DND-41 (cell line): ENCODE data around the gene SPAM1.

ENCODE experiments used
- EZH2 ChIP-seq: IDR thresholded peaks from 3 replicates; pipeline ENCODE4 v1.6.1; 2012; ENCODE audit warnings: borderline replicate concordance, low read depth, mild to moderate bottlenecking, moderate library complexity, low read length, inconsistent platforms; ENCODE audit not compliant: severe bottlenecking
- TF ChIP-seq, protein P1 (sequence below): IDR thresholded peaks from 2 replicates; pipeline ENCODE4 v1.5.1; 2012; ENCODE audit warnings: borderline replicate concordance, low read length, moderate library complexity, mild to moderate bottlenecking; ENCODE audit not compliant: poor library complexity, severe bottlenecking; ENCODE audit errors: extremely low read depth

DNA sequence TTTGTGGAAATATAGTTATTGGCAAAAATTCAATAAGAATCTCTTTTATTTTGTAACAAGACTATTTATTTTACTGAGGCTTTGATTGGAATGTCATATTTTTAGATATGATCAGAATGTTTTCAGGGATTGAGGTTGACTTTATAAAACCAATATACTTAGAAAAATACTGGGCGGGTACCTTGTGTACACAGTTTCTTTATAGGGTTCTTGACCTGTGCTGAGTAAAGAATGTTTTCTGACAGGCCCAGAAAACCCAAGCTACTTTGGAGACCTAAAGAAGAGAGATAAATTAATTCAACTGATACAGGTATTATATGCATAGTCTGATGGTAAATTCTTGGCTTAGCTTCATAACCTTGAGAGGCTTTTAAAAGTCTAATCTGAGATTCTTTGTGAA lies 23.9 kb upstream of the SPAM1 start:
- TF ChIP-seq, protein P1, sequence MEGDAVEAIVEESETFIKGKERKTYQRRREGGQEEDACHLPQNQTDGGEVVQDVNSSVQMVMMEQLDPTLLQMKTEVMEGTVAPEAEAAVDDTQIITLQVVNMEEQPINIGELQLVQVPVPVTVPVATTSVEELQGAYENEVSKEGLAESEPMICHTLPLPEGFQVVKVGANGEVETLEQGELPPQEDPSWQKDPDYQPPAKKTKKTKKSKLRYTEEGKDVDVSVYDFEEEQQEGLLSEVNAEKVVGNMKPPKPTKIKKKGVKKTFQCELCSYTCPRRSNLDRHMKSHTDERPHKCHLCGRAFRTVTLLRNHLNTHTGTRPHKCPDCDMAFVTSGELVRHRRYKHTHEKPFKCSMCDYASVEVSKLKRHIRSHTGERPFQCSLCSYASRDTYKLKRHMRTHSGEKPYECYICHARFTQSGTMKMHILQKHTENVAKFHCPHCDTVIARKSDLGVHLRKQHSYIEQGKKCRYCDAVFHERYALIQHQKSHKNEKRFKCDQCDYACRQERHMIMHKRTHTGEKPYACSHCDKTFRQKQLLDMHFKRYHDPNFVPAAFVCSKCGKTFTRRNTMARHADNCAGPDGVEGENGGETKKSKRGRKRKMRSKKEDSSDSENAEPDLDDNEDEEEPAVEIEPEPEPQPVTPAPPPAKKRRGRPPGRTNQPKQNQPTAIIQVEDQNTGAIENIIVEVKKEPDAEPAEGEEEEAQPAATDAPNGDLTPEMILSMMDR = no peak
- TF ChIP-seq EZH2 = no peak
